Measurements from ENCODE around the gene CDH24. TPM values are rescaled to one million over a fixed set of nuclear protein-coding genes. Genes with fewer than 3 reads are reported as not detected.

CDH24 gene
- total RNA-seq, 1 experiment from 2014 or later = 2.9 TPM

DNA sequence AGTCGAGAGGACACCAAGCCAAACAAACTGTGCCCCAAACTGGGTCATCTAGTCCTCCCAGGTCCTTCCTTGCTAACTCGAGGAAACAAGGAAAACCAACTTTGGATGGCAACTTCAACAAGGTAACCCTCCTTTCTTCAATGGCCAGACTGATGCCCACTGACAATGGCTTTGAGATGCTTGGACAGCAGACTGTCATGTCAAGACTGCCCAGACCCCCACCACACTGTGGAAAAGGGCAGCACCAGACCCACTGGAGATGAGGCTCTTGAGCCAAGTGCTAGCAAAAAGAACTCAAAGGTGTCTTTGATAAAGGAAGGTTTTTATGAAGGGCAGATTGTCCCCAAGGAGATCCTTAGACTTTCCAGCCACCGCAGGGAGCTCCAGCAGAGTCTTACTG lies 9.0 kb upstream of the CDH24 start:
- DNase-seq (ENCODE audit: low spot score) = no peak

DNA sequence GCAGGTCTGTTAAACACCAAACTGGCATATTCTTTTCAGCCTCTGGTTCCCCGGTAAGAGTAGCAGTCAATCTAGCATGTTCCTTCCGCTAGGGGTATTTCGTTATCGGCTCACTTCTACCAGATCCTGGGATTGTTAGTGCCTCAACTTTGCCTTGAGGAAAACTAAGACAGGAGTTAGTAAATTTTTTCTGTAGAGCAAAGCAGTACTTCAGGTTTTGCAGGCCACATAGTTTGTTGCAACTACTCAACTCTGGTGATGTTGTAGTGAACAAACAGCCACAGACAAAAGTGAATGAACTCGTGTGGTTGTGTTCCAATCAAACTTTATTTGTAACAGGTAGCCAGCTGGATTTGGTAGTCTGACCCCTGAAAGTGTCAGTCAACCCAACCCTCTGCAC lies 6.3 kb upstream of the CDH24 start:
- DNase-seq (ENCODE audit: low spot score) = no peak

GRCh38 chr14:23062002-23062401 lies 4.7 kb upstream of the CDH24 start:
- DNase-seq (ENCODE audit: low spot score) = peak; percentile 87

DNA sequence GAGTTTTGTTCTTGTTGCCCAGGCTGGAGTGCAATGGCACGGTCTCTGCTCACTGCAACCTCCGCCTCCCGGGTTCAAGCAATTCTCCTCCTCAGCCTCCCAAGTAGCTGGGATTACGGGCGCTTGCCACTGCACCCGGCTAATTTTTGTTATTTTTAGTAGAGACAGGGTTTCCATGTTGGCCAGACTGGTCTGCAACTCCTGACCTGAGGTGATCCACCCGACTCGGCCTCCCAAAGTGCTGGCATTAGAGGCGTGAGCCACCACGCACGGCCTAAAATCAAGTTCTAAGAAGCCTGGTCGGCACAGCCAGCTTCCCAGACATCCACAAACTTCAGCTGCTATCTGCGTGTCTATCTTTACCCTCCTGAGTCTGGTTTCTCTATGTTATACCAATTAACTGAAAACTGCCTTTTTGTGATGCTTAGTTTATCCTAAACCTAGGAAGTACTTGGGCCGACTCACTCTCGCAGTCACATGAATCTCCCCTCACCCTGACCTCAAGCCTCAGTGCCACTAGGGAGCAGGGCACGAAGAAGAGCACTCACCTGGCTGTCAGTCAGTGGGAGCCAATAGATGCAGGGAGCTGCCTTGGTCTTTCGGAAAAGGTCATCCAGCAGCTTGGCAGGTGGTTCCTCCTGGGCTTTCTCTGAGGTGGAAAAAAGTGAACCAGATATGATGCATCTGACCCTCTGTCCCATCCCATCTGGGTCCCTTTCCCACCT lies 3.4 kb upstream of the CDH24 start:
- no peak for DNase-seq (ENCODE audit: low spot score)

GRCh38 chr14:23058654-23059504 lies 1.6 kb upstream of the CDH24 start:
- no peak for DNase-seq (ENCODE audit: low spot score)

DNA sequence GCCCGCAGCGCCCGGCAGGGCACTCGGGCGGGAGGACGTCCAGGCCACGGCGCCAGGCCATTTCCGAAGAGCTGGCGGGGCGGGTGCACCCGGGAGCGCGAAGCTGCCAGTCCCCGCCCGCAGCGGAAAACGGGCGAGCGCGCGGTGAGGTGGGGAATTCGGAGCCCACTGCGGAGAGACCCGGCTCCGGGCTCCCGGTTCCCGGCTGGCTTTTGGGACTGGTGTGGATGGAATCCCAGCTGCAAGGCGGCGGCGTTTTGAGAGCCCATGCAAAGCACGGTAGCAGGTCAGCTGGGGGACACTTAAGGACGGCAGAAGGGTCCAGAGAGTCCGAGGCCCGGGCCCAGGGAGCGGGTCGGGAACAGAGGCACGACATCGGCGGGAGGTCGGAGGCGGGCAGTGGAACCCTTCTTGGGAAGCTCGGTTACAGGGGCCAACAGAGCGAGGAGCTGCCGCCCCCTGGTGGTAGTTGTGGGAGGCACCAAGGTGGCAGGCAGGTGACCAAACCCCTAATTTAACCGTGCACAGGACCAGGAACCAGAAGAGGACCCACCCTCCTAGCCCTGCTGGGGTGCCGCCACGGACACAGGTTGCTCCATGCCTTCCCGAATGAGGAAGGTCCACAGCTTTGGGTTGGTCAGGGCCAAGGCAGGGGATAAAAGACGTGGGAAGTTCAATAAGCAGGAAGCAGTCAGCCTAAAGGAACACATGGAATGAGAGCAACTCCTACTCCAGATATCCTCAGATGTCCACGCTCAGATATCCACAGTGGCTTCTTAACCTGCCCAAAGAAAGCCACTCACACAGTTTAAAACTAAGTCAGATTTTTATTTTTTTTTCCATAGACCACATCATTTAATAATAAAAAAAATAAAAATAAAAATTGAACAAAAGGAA lies 685 bp upstream of the CDH24 start:
- peak; percentile 81 for DNase-seq (ENCODE audit: low spot score)

DNA sequence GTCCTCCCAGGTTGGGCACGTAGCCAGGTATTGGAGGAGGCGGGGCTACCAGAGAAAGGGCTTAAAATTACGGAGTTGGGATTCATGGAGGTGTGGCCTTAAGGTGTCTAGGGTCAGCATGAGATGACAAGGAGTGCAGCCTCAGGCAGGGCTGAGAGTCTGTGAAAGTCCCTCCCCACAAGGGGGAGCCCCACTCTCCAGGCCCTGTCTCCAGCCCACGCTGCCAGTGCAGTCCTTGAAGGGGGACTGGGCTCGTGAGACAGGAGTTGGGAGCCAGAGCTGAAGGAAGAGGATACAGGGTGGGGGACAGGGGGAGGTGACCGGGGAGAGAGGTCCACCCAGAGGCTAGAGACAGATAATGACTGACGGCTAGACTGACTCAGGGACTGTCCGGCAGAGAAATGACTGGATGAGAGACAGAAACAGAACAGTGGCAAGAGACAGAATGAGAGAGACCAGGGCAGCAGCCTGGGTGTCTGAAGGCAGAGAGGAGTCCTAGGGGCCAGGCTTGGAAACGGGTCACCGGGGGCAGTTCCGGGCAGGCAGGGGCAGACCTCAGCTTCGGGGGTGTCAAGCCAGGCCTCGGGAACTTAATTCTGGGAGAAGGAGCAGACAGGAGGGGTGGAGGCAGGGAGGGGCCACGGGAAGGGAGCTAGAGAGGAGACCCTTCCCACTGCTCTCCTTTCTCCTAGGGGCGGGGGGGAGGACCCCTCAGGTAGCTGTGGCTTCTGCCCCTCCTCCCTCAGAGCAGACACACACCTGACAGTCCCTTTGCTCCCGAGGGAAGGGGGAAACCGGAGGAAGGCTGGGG lies 970 bp downstream of the CDH24 start:
- DNase-seq (ENCODE audit: low spot score) = peak; percentile 65

GRCh38 chr14:23055621-23056144 lies 1.6 kb downstream of the CDH24 start:
- DNase-seq (ENCODE audit: low spot score) = no peak

GRCh38 chr14:23055147-23055550 lies 2.2 kb downstream of the CDH24 start:
- DNase-seq (ENCODE audit: low spot score) = no peak

- no peak for DNase-seq (ENCODE audit: low spot score)
Measured at GRCh38 chr14:23054000-23054811, 3.1 kb downstream of the CDH24 start.

GRCh38 chr14:23053426-23053825 lies 3.9 kb downstream of the CDH24 start:
- DNase-seq (ENCODE audit: low spot score) = no peak

GRCh38 chr14:23052671-23053070 lies 4.6 kb downstream of the CDH24 start:
- no peak for DNase-seq (ENCODE audit: low spot score)

- DNase-seq (ENCODE audit: low spot score) = no peak
Measured at GRCh38 chr14:23052182-23052623, 5.1 kb downstream of the CDH24 start.

DNA sequence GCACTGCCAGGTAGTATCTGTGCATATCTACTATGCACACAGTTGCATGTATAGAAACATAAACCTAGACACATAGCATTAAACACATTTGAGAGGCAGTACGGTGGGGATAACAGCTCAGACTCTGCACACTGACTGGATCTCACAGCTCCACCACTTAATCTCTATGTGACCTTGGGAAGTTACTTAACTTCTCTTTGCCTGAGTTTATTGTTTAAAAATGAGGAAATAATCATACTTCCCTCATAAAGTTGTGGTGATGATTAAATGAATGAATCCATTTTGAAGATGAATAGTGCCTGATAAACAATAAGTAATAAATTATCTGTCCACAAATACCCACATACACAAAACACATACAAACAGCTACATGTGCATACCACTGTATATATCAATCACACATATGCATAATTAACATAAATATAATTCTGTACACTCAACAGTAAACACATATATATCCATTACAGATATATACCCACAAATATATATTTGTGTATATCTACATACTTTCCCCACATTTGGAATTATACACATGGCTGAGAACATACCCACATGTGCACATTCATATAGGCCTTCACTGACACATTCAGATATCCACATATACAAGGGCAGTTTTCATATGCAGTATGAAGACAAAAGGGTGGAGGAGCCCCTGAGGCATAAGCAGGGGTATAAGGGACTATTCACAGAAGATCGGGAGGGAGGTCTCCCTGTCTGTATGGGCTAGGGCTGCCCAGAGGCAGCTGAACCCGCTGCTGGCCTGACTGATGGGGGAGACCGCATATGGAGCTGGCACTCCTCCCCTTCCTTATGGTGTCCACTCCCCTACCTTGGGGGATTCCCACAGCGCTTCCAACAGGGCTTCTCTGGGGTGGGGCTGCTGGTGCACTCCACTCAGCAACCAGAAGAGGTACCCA lies 5.9 kb downstream of the CDH24 start:
- no peak for DNase-seq (ENCODE audit: low spot score)

DNA sequence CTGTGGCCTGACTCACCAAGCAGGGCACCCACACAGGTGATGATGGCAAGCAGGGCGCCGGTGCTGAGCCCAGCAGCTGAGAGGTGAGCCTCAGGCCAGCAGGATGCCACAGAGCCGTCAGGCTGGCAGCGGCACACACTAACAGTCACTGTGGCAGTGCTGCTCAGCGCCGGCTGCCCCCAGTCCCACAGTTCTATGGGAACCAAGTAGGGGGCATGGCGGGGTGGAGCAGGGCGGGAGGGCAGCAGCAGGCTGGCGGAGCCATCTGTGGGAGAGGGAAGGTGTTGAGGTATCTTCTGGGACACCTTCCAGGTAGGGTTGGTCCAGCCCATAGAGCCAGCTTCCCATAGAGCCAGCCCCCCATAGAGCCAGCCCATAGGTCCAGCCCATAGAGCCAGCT lies 8.3 kb downstream of the CDH24 start:
- no peak for DNase-seq (ENCODE audit: low spot score)

- no peak for DNase-seq (ENCODE audit: low spot score)
Measured at GRCh38 chr14:23047751-23048693, 9.3 kb downstream of the CDH24 start.

GRCh38 chr14:23047034-23047634 lies 10.2 kb downstream of the CDH24 start:
- no peak for DNase-seq (ENCODE audit: low spot score)

Measured in H4 (cell line).